SU-DHL-6 (cell line): Measurements from ENCODE around the gene OXLD1.

Experiments used
- EZH2phosphoT487 ChIP-seq: fragments of 200-600 bp; sonication (generic), shearing (Covaris generic); conservative IDR thresholded peaks from 2 replicates; pipeline ENCODE4 v1.6.1; 2018; ENCODE audit warnings: mild to moderate bottlenecking, antibody characterized with exemption, low read length, moderate library complexity, mixed read lengths
- TF ChIP-seq, protein P1 (sequence below): fragments of 200-600 bp; sonication (generic); IDR thresholded peaks from one replicate; pipeline ENCODE4 v1.5.1; 2017; ENCODE audit warnings: antibody characterized with exemption, mild to moderate bottlenecking, low read length, moderate library complexity; ENCODE audit not compliant: insufficient read depth, poor library complexity, severe bottlenecking

DNA sequence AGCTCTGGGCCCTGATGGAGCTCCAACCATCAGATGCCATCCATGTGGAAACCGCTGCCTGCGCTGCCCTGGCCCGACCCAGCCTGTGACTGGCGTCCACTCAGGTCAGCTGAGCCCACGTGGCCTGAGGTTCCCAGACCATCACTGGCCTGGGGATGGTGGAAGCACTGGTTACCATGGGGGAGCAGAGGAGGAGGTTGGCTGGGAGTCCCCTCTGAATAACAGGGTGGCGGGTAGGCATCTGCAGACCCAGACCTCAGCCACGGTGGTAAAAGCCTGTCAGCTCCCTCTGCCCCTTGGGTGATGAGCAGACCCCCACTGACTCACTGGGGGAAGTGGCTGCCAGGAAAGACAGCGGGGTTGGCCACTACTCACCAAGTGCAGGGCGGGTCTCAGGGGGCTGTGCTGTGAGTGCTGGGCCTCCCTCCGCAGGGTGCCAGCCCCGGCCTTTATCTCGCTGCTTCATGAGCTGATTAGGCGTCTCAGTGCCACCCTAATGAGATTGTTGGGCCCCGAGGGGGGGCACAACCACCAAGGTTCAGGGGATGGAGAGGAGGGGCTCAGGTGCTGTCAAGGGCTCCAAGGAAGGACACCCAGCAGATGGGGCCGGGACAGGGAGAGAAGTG, 10.2 kb downstream of the OXLD1 start, which contains the start of gene PDE6G:
- TF ChIP-seq, protein P1, sequence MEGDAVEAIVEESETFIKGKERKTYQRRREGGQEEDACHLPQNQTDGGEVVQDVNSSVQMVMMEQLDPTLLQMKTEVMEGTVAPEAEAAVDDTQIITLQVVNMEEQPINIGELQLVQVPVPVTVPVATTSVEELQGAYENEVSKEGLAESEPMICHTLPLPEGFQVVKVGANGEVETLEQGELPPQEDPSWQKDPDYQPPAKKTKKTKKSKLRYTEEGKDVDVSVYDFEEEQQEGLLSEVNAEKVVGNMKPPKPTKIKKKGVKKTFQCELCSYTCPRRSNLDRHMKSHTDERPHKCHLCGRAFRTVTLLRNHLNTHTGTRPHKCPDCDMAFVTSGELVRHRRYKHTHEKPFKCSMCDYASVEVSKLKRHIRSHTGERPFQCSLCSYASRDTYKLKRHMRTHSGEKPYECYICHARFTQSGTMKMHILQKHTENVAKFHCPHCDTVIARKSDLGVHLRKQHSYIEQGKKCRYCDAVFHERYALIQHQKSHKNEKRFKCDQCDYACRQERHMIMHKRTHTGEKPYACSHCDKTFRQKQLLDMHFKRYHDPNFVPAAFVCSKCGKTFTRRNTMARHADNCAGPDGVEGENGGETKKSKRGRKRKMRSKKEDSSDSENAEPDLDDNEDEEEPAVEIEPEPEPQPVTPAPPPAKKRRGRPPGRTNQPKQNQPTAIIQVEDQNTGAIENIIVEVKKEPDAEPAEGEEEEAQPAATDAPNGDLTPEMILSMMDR, result no peak
- TF ChIP-seq EZH2phosphoT487, result no peak
